ENCODE measurements around the gene HCN3. TPM values are rescaled to one million over a fixed set of nuclear protein-coding genes. Genes with fewer than 3 reads are reported as not detected.

Gene HCN3
- total RNA-seq = 2.2 and 4.7 TPM in 2 replicates

DNA sequence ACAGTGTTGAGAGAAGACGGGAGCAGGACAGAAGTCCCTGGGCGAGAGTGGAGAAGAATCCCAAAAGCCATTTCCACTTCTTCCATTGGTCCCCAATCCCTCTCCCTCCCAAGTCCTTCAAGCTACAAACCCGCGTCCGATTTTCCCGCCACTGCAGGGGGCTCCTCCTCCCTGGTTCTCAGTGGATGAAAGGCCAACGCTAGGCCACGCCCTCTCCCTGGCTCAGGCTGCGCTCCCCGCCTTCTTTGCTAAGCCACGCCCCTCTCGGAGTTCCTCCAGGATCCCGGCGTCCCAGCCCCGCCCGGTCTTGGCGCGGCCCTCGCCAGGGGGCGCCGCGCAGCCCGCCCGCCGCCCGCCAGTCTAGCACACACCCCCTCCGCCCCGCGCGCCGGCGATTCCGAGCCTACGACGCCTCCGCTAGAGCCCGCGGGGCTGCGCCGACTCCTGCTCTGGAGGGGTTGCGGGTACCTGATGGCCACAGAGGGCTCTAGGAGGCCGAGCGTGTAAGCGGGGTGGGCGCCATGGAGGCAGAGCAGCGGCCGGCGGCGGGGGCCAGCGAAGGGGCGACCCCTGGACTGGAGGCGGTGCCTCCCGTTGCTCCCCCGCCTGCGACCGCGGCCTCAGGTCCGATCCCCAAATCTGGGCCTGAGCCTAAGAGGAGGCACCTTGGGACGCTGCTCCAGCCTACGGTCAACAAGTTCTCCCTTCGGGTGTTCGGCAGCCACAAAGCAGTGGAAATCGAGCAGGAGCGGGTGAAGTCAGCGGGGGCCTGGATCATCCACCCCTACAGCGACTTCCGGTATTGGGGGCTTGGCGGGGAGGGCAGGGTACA is at the start of gene HCN3:
Gene HCN3, plus strand, starts transcription at position 394 of the 832 bp plus-strand sequence. Its CDS starts 128 bp downstream, at position 522.

GRCh38 chr1:155255243-155256007 is 21.8 kb upstream of the HCN3 start, which contains the start of gene ENTREP3:
TSS of gene ENTREP3 (minus strand) at chr1:155255483. CDS start at chr1:155254877, 606 bp downstream.

DNA sequence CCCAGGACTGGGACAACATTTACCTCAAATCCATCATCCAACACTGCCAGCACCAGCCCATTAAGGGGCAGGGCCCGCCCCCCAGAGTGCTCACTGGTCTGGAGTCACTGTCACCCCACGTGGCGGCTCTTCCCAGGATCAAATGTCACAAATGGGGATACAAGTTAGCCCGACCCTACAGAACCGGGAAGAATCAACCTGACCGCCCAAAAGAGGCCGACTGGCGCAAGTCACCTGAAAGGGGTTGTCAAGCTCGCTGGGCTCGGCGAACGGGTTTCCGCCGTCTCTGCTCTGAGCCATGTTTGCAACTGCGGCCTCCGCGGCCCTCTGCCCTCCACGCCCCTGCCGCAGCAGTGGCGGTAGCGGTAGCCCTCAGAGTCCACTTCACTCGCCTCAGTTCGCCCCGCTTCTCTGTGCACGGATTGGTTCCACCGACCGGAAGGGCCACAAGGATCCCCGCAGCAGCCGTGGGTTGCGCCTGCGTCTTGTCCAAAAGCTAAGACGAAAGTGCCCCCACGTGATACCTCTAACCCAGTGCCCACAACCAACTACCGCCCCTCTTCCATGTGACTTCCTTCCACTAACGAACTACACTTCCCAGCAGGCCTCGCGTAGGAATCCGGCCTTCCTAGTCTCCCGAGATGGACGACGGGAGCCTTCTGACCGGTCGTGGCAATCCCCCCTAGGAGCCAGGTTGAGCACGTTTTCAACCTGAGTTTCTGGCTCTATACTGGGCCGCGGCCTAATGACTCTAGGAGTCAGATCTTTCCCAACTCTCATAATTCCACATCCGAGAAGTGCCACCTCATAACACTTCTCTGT is 15.2 kb upstream of the HCN3 start, which contains the start of gene SCAMP3:
Gene SCAMP3, minus strand, starts transcription at position 509 of the 822 bp plus-strand sequence. Its CDS starts 209 bp downstream, at position 300.

GRCh38 chr1:155273343-155274245 is 3.7 kb upstream of the HCN3 start, which contains the start of gene CLK2:
TSS of gene CLK2 (minus strand) at chr1:155273504. CDS start at chr1:155270977, 2,527 bp downstream.

DNA sequence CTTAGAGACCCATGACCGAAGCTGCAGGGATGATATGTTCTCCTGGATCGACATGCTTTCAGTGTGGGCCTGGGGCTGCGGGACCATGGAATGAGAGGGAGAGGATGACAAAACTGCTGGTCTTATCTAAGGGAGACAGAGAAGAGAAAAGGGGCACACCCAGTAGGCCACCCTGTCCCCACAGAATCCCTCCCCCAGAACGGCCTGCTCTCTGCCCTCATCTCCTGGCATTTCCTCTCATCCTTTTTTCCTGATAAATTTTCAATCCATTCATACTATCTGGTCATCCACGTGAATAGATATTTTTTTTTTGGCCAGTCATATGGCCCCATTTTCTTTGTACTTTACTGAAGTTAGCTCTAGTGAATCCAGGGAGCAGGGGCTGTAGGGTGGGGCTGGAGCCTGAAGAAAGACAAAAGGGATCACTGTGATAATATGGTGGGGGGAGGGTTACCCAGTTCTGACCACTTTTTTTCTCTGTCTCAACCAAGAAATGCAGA is 24.1 kb downstream of the HCN3 start, which contains the start of gene PKLR:
Gene PKLR, minus strand, starts transcription at position 97 of the 500 bp plus-strand sequence. Its CDS starts 43 bp downstream, at position 54.

DNA sequence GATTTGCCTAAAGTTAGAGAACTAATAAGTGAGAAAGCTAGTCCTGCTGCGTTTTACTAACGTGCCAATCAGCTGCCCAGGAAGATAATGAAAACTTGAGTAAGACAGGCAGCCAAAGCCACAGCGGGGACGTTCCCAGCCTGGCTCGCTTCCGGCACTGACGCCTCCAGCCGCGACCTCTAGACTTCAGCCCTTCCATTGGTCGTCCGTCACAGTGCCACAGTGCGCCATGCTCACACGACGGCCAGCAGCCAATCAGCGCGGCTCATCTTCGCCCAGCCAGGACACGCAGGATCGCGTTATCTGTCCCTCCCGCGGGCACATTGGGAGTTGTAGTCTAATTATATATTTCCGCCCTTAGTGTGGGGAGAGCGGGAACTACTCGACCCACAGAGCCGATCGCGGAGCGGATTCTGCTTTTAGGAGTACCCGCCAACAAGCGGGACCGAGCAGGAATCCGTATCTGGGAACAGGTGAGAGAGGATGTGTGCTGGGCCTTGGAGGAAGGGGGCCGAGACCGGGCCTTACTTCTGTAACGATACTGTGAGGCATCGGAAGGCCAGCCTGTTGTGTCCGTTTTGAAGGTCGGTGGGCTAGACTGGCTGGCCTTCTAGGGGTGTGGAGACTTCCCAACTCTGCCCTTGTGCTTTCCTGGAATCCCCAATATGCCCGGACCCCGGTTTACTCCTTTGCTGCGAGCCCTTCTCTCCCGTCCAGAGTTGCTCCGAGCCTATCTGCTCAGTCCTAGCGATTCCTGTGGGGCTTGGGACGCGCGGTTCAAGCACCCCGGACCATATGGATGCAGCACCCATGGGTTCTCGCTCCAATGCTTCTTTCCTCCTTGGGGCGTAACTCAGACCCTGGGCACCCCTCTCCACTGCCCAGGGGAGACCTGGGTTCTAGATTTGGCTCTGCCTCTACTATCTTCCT is 31.5 kb downstream of the HCN3 start, which contains the start of gene FDPS:
Gene FDPS, plus strand, starts transcription at position 374 of the 930 bp plus-strand sequence. CDS start 924 bp downstream, outside the sequence.

GRCh38 chr1:155320661-155321617 is 43.7 kb downstream of the HCN3 start, which contains the start of gene RUSC1:
TSS of gene RUSC1 (plus strand) at chr1:155320894. CDS start at chr1:155321774, 880 bp downstream.

Other genes starting within 250 kb of the HCN3 start
- gene DCST2, start 243.7 kb upstream of the HCN3 start, total RNA-seq = 0.43 and 2.4 TPM in 2 replicates
- 0.22 TPM in 1 of 2 replicates, not detected in the other for gene DCST1, start 243.6 kb upstream of the HCN3 start, total RNA-seq
- 110 and 156 TPM in 2 replicates for gene ADAM15, start 226.1 kb upstream of the HCN3 start, total RNA-seq
- gene EFNA4, start 213.7 kb upstream of the HCN3 start, total RNA-seq = 7.9 and 10.2 TPM in 2 replicates
- gene EFNA3, start 198.6 kb upstream of the HCN3 start, total RNA-seq = 2.0 and 3.5 TPM in 2 replicates
- 18.8 and 59.3 TPM in 2 replicates for gene EFNA1, start 149.6 kb upstream of the HCN3 start, total RNA-seq
- 29.8 and 44.9 TPM in 2 replicates for gene SLC50A1, start 141.6 kb upstream of the HCN3 start, total RNA-seq
- 40.8 and 47.1 TPM in 2 replicates for gene DPM3, start 136.9 kb upstream of the HCN3 start, total RNA-seq
- gene KRTCAP2, start 104.2 kb upstream of the HCN3 start, total RNA-seq = 98.0 and 123 TPM in 2 replicates
- 1.5 and 1.6 TPM in 2 replicates for gene TRIM46, start 103.6 kb upstream of the HCN3 start, total RNA-seq
- gene THBS3, start 69.6 kb upstream of the HCN3 start, total RNA-seq = 226 and 607 TPM in 2 replicates
- gene MTX1, start 68.8 kb upstream of the HCN3 start, total RNA-seq = 27.9 and 69.6 TPM in 2 replicates
- 9.0 and 10.7 TPM in 2 replicates for gene ENTREP3, start 22.0 kb upstream of the HCN3 start, total RNA-seq
- gene SCAMP3, start 15.1 kb upstream of the HCN3 start, total RNA-seq = 25.5 and 63.8 TPM in 2 replicates
- gene CLK2, start 4.0 kb upstream of the HCN3 start, total RNA-seq = 30.8 and 37.7 TPM in 2 replicates
- gene PKLR, start 24.0 kb downstream of the HCN3 start, total RNA-seq = under 0.01 TPM in 1 of 2 replicates, not detected in the other
- gene FDPS, start 31.4 kb downstream of the HCN3 start, total RNA-seq = 63.2 and 157 TPM in 2 replicates
- gene RUSC1, start 43.4 kb downstream of the HCN3 start, total RNA-seq = 24.7 and 37.0 TPM in 2 replicates